Activated CD8-positive, alpha-beta T cell treated with anti-CD3 and anti-CD28 coated beads for 36 hours (primary cell): Measurements from ENCODE around the gene BMPER. TPM values are rescaled to one million over a fixed set of nuclear protein-coding genes. Genes with fewer than 3 reads are reported as not detected.

Experiments
- ATAC-seq: fragments of 200-7000 bp; cut with Tn5 transposase; one replicate; pipeline ENCODE4 v1.10.0; 2021; ENCODE audit warnings: mild to moderate bottlenecking, moderate library complexity
- CTCF ChIA-PET: fragments of 350-600 bp; sonication (Branson Sonifier 250); formaldehyde crosslinking; loops from one replicate; lab custom pipeline; 2021; ENCODE audit warnings: antibody characterized with exemption; lab: Charles Lee
- POLR2A ChIA-PET: fragments of 350-600 bp; sonication (Branson Sonifier 250); formaldehyde crosslinking; loops from one replicate; lab custom pipeline; 2021; ENCODE audit warnings: antibody characterized with exemption; lab: Charles Lee
- DNase-seq: peaks from one replicate; pipeline ENCODE4 v3.0.0-alpha.2; 2020
- H3K27ac Mint-ChIP-seq: one replicate; pipeline ENCODE4 v1.8.0; 2021; ENCODE audit warnings: mild to moderate bottlenecking, mixed read lengths
- H3K27me3 Mint-ChIP-seq: one replicate; pipeline ENCODE4 v1.8.0; 2021; ENCODE audit warnings: mixed read lengths
- H3K36me3 Mint-ChIP-seq: one replicate; pipeline ENCODE4 v1.8.0; 2021; ENCODE audit warnings: low read depth, mixed read lengths
- H3K4me1 Mint-ChIP-seq: one replicate; pipeline ENCODE4 v1.8.0; 2021; ENCODE audit warnings: low read depth, mixed read lengths
- H3K4me3 Mint-ChIP-seq: one replicate; pipeline ENCODE4 v1.8.0; 2021; ENCODE audit warnings: mild to moderate bottlenecking, moderate library complexity, mixed read lengths
- H3K9me3 Mint-ChIP-seq: one replicate; pipeline ENCODE4 v1.8.0; 2021; ENCODE audit warnings: mixed read lengths
- intact Hi-C: fragments of 100-400 bp; cut with micrococcal nuclease; formaldehyde crosslinking; loops from one replicate; pipeline ENCODE4 v1.10.0; 2022
- total RNA-seq, 2 experiments: library from RNA; stranded (reverse); gene quantifications; one replicate each; pipeline ENCODE4 v1.2.3, GENCODE V29; 2021
- TF ChIP-seq, protein P1 (sequence below): fragments of 200-600 bp; IDR thresholded peaks from one replicate; pipeline ENCODE4 v1.8.0; 2022; ENCODE audit warnings: antibody characterized with exemption, mild to moderate bottlenecking

The BMPER gene
- total RNA-seq, 2 experiments from 2014 or later = not detected

GRCh38 chr7:33950047-33950714 is 44.8 kb downstream of the BMPER start:
- no peak for ATAC-seq
- Mint-ChIP-seq H3K9me3 (no peaks in the 10 kb centered on the region), H3K27ac (no peak overlapping the region), H3K36me3 (no peaks in the 10 kb centered on the region), H3K4me1 (no peaks in the 10 kb centered on the region), H3K4me3 (no peak overlapping the region), H3K27me3 (peaks cover 5% of the 10 kb centered on the region)
- TF ChIP-seq, protein P1, sequence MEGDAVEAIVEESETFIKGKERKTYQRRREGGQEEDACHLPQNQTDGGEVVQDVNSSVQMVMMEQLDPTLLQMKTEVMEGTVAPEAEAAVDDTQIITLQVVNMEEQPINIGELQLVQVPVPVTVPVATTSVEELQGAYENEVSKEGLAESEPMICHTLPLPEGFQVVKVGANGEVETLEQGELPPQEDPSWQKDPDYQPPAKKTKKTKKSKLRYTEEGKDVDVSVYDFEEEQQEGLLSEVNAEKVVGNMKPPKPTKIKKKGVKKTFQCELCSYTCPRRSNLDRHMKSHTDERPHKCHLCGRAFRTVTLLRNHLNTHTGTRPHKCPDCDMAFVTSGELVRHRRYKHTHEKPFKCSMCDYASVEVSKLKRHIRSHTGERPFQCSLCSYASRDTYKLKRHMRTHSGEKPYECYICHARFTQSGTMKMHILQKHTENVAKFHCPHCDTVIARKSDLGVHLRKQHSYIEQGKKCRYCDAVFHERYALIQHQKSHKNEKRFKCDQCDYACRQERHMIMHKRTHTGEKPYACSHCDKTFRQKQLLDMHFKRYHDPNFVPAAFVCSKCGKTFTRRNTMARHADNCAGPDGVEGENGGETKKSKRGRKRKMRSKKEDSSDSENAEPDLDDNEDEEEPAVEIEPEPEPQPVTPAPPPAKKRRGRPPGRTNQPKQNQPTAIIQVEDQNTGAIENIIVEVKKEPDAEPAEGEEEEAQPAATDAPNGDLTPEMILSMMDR = no peak
- ChIA-PET POLR2A (no interaction called here), CTCF (interaction anchor here (1.0 to 1.4 kb wide), 4 partner anchors 16 to 54 kb away, joined by 3 to 4 read pairs (median 3); no protein-coding TSS in a partner anchor)
- intact Hi-C loops = no loop called here
- no peak for DNase-seq

DNA sequence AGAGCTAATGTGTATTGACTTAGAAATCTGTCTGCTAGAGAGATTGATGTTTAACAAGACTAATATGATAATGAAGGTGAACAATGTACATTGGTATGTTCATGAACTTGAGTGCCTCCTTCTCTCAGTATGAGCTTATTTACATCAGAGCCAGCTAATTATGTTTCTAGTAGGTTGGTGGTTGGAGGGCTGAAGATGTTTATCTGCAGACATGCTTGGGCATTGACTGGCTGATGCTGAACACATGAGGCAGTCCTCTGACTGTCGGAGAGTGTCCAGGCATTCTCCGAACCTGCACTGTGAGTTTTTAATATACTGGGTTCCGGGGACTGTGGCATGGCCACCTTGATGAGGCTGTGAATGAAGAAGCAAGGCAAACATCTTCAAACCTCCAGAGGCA is 47.5 kb downstream of the BMPER start:
- Mint-ChIP-seq H3K4me1 (no peaks in the 10 kb centered on the region), H3K36me3 (no peaks in the 10 kb centered on the region), H3K27ac (no peak overlapping the region), H3K9me3 (no peaks in the 10 kb centered on the region), H3K27me3 (peaks cover 7% of the 10 kb centered on the region), H3K4me3 (no peak overlapping the region)
- CTCF ChIA-PET = interaction anchor here (1.4 kb wide), 1 partner anchor 26 kb away, joined by 4 read pairs; no protein-coding TSS in a partner anchor
- POLR2A ChIA-PET = no interaction called here
- intact Hi-C loops = no loop called here
- DNase-seq (no peak), ATAC-seq (no peak)
- TF ChIP-seq, protein P1 = no peak

- ChIA-PET POLR2A (no interaction called here), CTCF (interaction anchor here (1.1 to 2.0 kb wide), 2 partner anchors 25 kb away, joined by 3 to 5 read pairs; no protein-coding TSS in a partner anchor)
- no peaks in the 10 kb centered on the region for H3K36me3 Mint-ChIP-seq
Observed at GRCh38 chr7:33958104-33958503, 52.8 kb downstream of the BMPER start.

DNA sequence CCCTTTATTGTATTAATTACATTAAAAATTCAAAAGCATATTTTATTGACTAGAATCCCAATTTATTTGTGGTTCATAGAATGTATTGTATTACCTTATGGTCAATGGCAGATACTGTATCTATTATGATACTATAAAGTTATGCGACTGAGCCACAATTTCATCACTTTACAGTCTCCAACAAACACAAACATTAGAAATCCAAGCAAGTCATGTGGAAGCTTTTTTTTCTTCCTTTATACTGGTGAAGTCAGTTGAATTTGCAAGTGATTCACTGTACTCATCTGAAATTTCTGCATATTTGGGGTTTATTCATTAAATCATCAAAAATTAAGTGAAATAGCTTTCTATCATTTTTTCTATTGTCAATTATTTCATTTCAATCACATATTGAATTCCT is 54.3 kb downstream of the BMPER start:
- Mint-ChIP-seq H3K27ac (no peak overlapping the region), H3K36me3 (no peaks in the 10 kb centered on the region), H3K9me3 (no peaks in the 10 kb centered on the region), H3K4me1 (no peaks in the 10 kb centered on the region), H3K4me3 (no peak overlapping the region), H3K27me3 (peaks cover 4% of the 10 kb centered on the region)
- CTCF ChIA-PET = interaction anchor here (2.0 kb wide), 1 partner anchor 27 kb away, joined by 5 read pairs; no protein-coding TSS in a partner anchor
- DNase-seq (no peak), ATAC-seq (no peak)
- TF ChIP-seq, protein P1 = no peak
- intact Hi-C loops = no loop called here
- POLR2A ChIA-PET = no interaction called here

More at GRCh38 chr7:33958104-33958503, 52.8 kb downstream of the BMPER start:
- no peak overlapping the region for H3K4me3 Mint-ChIP-seq
- ATAC-seq (no peak), DNase-seq (no peak)
- H3K27ac Mint-ChIP-seq = no peak overlapping the region
- TF ChIP-seq, protein P1 = no peak
- H3K27me3 Mint-ChIP-seq = peaks cover 4% of the 10 kb centered on the region
- no peaks in the 10 kb centered on the region for H3K9me3 Mint-ChIP-seq
- H3K4me1 Mint-ChIP-seq = no peaks in the 10 kb centered on the region
- intact Hi-C loops = no loop called here

DNA sequence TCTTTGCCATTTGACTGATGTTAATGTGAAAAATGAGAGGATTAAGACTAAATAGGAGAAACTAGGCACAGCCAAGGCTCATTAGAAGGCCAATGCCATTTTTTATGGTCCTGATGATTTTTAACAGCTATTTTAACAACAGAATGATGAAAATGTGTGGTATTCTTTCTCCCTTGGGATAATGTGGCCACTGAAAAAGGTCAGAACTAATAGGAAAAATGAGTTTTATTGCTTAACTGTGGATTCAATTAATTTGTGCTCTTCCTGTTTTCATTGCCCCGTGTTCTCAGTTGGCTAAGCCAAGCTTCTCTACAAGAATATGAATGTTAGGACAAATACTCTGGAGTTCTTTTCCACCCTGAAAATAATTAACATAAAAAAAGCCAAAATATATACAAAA is 56.6 kb downstream of the BMPER start:
- Mint-ChIP-seq H3K4me3 (no peak overlapping the region), H3K9me3 (no peaks in the 10 kb centered on the region), H3K4me1 (no peaks in the 10 kb centered on the region), H3K36me3 (no peaks in the 10 kb centered on the region), H3K27me3 (no peaks in the 10 kb centered on the region), H3K27ac (no peak overlapping the region)
- TF ChIP-seq, protein P1 = no peak
- CTCF ChIA-PET = interaction anchor here (1.2 kb wide), 1 partner anchor 29 kb away, joined by 3 read pairs; no protein-coding TSS in a partner anchor
- DNase-seq (no peak), ATAC-seq (no peak)
- intact Hi-C loops = no loop called here
- POLR2A ChIA-PET = no interaction called here
